B cell (primary cell): Measurements from ENCODE around the gene KLHL17.

Experiments used
- CTCF ChIP-seq: fragments of 200-600 bp; IDR thresholded peaks from one replicate; pipeline ENCODE4 v1.8.0; 2022; ENCODE audit warnings: antibody characterized with exemption, mild to moderate bottlenecking
- EZH2 ChIP-seq: IDR thresholded peaks from 2 replicates; pipeline ENCODE4 v1.6.1; 2012; ENCODE audit warnings: borderline replicate concordance, low read depth, mild to moderate bottlenecking, moderate library complexity, low read length; ENCODE audit not compliant: insufficient read depth, poor library complexity, severe bottlenecking

DNA sequence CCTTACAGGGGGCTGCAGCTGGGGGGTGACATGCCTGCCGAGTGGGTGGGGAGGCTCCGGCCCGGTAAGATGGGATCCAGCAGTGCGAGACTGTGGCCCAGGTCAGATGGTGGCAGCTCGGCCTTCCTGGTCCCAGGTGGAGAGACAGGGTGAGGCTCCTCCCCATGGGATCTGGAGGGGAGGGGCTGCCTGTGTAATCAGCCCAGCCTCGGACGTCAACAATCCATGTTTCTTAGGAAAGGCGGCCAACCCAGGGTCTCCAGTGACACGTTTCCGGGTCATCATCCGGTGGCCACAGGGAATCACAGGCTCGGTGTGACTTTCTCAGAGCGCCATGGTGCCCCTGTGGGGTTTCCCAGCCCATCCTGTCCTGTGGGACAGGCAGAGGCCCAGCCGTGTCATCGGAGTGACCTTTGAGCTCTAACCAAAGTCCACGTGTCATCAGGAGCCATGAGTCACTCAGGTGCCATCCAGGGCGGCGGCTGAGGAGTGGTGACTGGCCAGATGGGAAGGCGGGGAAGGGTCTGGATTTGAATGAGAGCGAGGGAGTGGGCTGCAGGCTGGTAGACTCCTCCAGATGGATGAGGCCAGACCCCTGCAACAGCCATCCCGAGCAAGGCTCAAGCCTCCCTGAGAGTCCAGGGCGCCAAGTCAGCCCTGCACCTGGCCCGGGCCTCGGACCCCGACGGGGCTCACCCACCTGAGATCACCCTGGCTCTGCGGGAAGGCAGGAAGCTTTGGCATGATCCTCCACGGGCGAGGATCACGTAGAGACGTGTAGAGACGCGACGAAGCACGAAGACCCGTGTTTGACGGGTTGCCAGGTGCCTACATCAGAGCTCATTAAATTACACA lies 46.1 kb downstream of the KLHL17 start:
- TF ChIP-seq CTCF: no peak
- TF ChIP-seq EZH2: no peak
